ENCODE measurements around the gene PTPRU.

- no peak for TF ChIP-seq CTCF (IDR thresholded peaks at IDR 0.05; ENCODE audit: insufficient read depth, low read length, poor library complexity, severe bottlenecking)
- TF ChIP-seq EZH2phosphoT487 (conservative IDR thresholded peaks at IDR 0.05; ENCODE audit: low read length) = no peak
Measured at GRCh38 chr1:29344336-29344735, 108.0 kb downstream of the PTPRU start.
